Measurements from ENCODE around the gene AIFM3. TPM values are rescaled to one million over a fixed set of nuclear protein-coding genes. Genes with fewer than 3 reads are reported as not detected.

The AIFM3 gene
- total RNA-seq, 4 donors from 2014 or later: 112 to 150 (median 126) TPM

- in situ Hi-C loops (cut with MboI; ENCODE audit: low pct_ligation_motif_present in 1 of 4, low pct_unique_long_range_greater_than_20kb in 1 of 4, low sequenced_read_pairs in 3 of 4): no loop called here
- H3K27ac ChIP-seq: no peak overlapping the region
- H3K36me3 ChIP-seq: no peaks in the 10 kb centered on the region
- H3K27me3 ChIP-seq: no peaks in the 10 kb centered on the region
- no peak for DNase-seq
- no peak overlapping the region for H3K4me3 ChIP-seq
- 8 to 37% methylated on average over 1 of the region's 1 CpG for WGBS, 2 donors (ENCODE audit: low coverage in 1 of 2)
- TF ChIP-seq, protein P1, sequence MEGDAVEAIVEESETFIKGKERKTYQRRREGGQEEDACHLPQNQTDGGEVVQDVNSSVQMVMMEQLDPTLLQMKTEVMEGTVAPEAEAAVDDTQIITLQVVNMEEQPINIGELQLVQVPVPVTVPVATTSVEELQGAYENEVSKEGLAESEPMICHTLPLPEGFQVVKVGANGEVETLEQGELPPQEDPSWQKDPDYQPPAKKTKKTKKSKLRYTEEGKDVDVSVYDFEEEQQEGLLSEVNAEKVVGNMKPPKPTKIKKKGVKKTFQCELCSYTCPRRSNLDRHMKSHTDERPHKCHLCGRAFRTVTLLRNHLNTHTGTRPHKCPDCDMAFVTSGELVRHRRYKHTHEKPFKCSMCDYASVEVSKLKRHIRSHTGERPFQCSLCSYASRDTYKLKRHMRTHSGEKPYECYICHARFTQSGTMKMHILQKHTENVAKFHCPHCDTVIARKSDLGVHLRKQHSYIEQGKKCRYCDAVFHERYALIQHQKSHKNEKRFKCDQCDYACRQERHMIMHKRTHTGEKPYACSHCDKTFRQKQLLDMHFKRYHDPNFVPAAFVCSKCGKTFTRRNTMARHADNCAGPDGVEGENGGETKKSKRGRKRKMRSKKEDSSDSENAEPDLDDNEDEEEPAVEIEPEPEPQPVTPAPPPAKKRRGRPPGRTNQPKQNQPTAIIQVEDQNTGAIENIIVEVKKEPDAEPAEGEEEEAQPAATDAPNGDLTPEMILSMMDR (IDR thresholded peaks at IDR 0.05): no peak
- TF ChIP-seq EP300 (IDR thresholded peaks at IDR 0.05; ENCODE audit: low read depth): no peak
- TF ChIP-seq POLR2AphosphoS5 (IDR thresholded peaks at IDR 0.05): no peak
- TF ChIP-seq POLR2A (IDR thresholded peaks at IDR 0.05): no peak
- peaks cover 0 to 76% (median 37%) of the 10 kb centered on the region in 4 donors for H3K4me1 ChIP-seq
- intact Hi-C loops (cut with DNase I; ENCODE audit: low total_unique reads): no loop called here
- no peaks in the 10 kb centered on the region for H3K9me3 ChIP-seq
Measured at GRCh38 chr22:20944042-20944441, 23.0 kb upstream of the AIFM3 start.

DNA sequence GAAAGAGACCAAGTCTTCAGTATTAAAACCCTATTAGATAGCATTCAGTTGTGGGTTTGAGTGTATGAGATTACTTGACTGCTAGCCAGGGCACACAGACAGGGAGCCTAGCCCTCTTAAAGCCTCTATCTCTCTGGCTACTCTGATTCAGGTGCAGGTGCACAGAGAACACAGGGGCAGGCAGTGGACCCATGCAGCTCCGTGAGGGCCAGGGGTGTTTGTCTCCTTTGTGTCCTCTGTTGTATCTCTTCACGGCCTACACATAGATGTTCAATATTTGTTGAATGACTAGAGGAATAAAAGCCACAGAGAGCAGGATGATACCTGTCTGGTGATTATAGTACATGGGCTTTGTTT lies 21.5 kb upstream of the AIFM3 start:
- in situ Hi-C loops (cut with MboI; ENCODE audit: low pct_ligation_motif_present in 1 of 4, low pct_unique_long_range_greater_than_20kb in 1 of 4, low sequenced_read_pairs in 3 of 4) (no loop called here), intact Hi-C loops (cut with DNase I; ENCODE audit: low total_unique reads) (no loop called here)
- peaks cover 0 to 79% (median 41%) of the 10 kb centered on the region in 4 donors for H3K4me1 ChIP-seq
- 92 to 100% methylated on average over 1 to 2 of the region's 2 CpGs for WGBS, 2 donors (ENCODE audit: low coverage in 1 of 2)
- TF ChIP-seq POLR2AphosphoS5 (IDR thresholded peaks at IDR 0.05): no peak
- no peak for TF ChIP-seq POLR2A (IDR thresholded peaks at IDR 0.05)
- TF ChIP-seq, protein P1 (IDR thresholded peaks at IDR 0.05): no peak
- TF ChIP-seq EP300 (IDR thresholded peaks at IDR 0.05; ENCODE audit: low read depth): no peak
- H3K27me3 ChIP-seq: no peaks in the 10 kb centered on the region
- H3K36me3 ChIP-seq: peaks cover 0 to 6% (median 0%) of the 10 kb centered on the region in 4 donors
- H3K4me3 ChIP-seq: no peak overlapping the region
- no peak for DNase-seq
- H3K27ac ChIP-seq: no peak overlapping the region
- no peaks in the 10 kb centered on the region for H3K9me3 ChIP-seq

DNA sequence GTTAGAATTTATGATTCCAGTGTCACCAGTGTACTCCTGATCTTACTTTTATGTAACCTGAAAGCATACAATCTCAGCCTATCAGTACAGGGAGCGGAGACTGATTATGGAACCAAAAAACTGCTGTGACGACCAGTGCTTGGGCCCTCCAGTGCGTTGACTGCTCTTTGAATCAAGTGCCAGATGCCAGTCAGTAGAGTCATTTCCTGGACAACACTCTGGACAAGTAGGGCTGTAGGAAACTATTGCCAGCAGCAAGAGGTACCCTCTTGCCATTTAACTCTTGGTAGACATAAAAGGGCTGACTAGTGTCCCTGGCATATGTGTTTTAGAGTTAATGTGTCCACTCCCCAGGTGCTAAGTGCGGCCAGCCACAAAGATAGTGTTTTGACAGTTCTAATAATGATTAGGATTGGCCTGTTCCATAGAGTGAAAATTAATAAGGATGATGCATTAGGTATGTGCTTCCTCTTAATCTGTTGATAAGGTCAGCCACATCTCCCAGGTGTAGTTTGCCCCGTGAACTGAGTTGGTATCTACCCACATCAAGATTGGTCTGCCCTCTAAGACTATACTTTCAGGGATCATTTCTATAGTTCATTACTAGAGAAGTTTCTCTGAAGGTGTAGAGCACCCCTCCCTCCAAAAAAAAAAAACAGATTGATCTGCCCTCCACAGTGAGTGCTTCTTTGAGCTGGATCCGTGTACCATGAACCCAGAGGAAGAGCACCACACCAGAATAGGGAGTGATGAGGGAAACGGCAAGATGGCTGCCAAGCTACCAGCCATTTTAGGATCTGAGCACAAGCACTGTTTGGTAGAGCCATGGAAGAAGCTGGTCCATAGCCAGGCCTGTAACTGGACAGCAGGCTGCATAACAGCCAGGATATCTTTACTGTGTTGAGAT lies 20.7 kb upstream of the AIFM3 start:
- intact Hi-C loops (cut with DNase I; ENCODE audit: low total_unique reads) (no loop called here), in situ Hi-C loops (cut with MboI; ENCODE audit: low pct_ligation_motif_present in 1 of 4, low pct_unique_long_range_greater_than_20kb in 1 of 4, low sequenced_read_pairs in 3 of 4) (no loop called here)
- no peak for TF ChIP-seq EP300 (IDR thresholded peaks at IDR 0.05; ENCODE audit: low read depth)
- TF ChIP-seq POLR2A (IDR thresholded peaks at IDR 0.05): no peak
- TF ChIP-seq, protein P1 (IDR thresholded peaks at IDR 0.05): no peak
- 70 to 86% methylated on average over 4 to 7 of the region's 7 CpGs for WGBS, 2 donors (ENCODE audit: low coverage in 1 of 2)
- Histone ChIP-seq H3K27ac (no peak overlapping the region), H3K4me3 (no peak overlapping the region), H3K27me3 (no peaks in the 10 kb centered on the region), H3K36me3 (peaks cover 0 to 12% (median 0%) of the 10 kb centered on the region in 4 donors), H3K9me3 (no peaks in the 10 kb centered on the region), H3K4me1 (peaks cover 1 to 79% (median 48%) of the 10 kb centered on the region in 4 donors)
- no peak for DNase-seq

DNA sequence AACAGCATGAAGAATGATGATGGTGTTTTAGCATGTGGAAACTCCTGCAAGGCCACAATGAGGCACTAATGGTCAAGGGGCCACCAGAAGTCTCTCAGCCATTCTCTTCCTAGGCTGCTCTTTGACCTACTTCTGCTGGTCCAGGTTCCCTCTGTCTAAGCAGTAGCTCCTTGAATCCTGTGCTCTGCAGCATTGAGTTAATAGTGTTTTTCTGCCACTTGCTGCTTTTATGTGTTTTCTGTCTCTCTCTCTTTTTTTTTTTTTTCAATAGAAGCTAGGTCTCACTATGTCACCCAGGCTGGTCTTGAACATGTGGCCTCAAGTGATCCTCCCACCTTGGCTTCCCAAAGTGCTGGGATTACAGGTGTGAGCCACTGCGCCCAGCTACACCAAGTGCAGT lies 20.1 kb upstream of the AIFM3 start:
- H3K36me3 ChIP-seq: peaks cover 0 to 12% (median 0%) of the 10 kb centered on the region in 4 donors
- WGBS, 2 donors (ENCODE audit: low coverage in 1 of 2): 100% methylated on average over 1 of the region's 1 CpG; no CpG with 5 or more reads in 1 of the 2 donors
- no peak for DNase-seq
- intact Hi-C loops (cut with DNase I; ENCODE audit: low total_unique reads): no loop called here
- H3K4me1 ChIP-seq: peaks cover 6 to 82% (median 52%) of the 10 kb centered on the region in 4 donors
- H3K27me3 ChIP-seq: no peaks in the 10 kb centered on the region
- H3K9me3 ChIP-seq: no peaks in the 10 kb centered on the region
- H3K27ac ChIP-seq: no peak overlapping the region
- no peak overlapping the region for H3K4me3 ChIP-seq
- TF ChIP-seq POLR2AphosphoS5 (IDR thresholded peaks at IDR 0.05) (no peak), POLR2A (IDR thresholded peaks at IDR 0.05) (no peak), EP300 (IDR thresholded peaks at IDR 0.05; ENCODE audit: low read depth) (no peak)
- TF ChIP-seq, protein P1 (IDR thresholded peaks at IDR 0.05): no peak
- in situ Hi-C loops (cut with MboI; ENCODE audit: low pct_ligation_motif_present in 1 of 4, low pct_unique_long_range_greater_than_20kb in 1 of 4, low sequenced_read_pairs in 3 of 4): no loop called here

Measured in transverse colon (tissue), 4 donors.